ENCODE results near the gene CLEC16A.

The CLEC16A gene

DNA sequence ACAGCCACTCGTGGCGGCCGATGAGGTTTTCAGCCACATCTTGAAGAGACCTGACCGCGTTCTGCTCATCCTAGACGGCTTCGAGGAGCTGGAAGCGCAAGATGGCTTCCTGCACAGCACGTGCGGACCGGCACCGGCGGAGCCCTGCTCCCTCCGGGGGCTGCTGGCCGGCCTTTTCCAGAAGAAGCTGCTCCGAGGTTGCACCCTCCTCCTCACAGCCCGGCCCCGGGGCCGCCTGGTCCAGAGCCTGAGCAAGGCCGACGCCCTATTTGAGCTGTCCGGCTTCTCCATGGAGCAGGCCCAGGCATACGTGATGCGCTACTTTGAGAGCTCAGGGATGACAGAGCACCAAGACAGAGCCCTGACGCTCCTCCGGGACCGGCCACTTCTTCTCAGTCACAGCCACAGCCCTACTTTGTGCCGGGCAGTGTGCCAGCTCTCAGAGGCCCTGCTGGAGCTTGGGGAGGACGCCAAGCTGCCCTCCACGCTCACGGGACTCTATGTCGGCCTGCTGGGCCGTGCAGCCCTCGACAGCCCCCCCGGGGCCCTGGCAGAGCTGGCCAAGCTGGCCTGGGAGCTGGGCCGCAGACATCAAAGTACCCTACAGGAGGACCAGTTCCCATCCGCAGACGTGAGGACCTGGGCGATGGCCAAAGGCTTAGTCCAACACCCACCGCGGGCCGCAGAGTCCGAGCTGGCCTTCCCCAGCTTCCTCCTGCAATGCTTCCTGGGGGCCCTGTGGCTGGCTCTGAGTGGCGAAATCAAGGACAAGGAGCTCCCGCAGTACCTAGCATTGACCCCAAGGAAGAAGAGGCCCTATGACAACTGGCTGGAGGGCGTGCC is 37.2 kb upstream of the CLEC16A start:
- no peaks in the 10 kb centered on the region for H3K4me1 ChIP-seq (ENCODE audit: low read depth, poor library complexity, severe bottlenecking)
- no peak overlapping the region for H3K27ac ChIP-seq
- H3K79me2 ChIP-seq (ENCODE audit: insufficient read depth, low read depth): no peaks in the 10 kb centered on the region
- no peaks in the 10 kb centered on the region for H3K27me3 ChIP-seq (ENCODE audit: insufficient read depth, low read depth)
- no peak overlapping the region for H3K9ac ChIP-seq
- peaks cover 7% of the 10 kb centered on the region; the same call in 1 of the 2 replicates for H3K36me3 ChIP-seq (ENCODE audit: insufficient read depth)
- no peak overlapping the region for H3K4me3 ChIP-seq (IDR thresholded peaks at IDR 0.05; ENCODE audit: insufficient read depth, low read depth, low read length)
- H2AFZ ChIP-seq (ENCODE audit: low read depth): no peak overlapping the region
- H4K20me1 ChIP-seq (ENCODE audit: insufficient read depth): no peaks in the 10 kb centered on the region
- TF ChIP-seq, protein P1, sequence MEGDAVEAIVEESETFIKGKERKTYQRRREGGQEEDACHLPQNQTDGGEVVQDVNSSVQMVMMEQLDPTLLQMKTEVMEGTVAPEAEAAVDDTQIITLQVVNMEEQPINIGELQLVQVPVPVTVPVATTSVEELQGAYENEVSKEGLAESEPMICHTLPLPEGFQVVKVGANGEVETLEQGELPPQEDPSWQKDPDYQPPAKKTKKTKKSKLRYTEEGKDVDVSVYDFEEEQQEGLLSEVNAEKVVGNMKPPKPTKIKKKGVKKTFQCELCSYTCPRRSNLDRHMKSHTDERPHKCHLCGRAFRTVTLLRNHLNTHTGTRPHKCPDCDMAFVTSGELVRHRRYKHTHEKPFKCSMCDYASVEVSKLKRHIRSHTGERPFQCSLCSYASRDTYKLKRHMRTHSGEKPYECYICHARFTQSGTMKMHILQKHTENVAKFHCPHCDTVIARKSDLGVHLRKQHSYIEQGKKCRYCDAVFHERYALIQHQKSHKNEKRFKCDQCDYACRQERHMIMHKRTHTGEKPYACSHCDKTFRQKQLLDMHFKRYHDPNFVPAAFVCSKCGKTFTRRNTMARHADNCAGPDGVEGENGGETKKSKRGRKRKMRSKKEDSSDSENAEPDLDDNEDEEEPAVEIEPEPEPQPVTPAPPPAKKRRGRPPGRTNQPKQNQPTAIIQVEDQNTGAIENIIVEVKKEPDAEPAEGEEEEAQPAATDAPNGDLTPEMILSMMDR (conservative IDR thresholded peaks at IDR 0.05; ENCODE audit: low read depth, low read length): no peak
- no peak overlapping the region for H3K4me2 ChIP-seq

DNA sequence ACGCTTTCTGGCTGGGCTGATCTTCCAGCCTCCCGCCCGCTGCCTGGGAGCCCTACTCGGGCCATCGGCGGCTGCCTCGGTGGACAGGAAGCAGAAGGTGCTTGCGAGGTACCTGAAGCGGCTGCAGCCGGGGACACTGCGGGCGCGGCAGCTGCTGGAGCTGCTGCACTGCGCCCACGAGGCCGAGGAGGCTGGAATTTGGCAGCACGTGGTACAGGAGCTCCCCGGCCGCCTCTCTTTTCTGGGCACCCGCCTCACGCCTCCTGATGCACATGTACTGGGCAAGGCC is 36.7 kb upstream of the CLEC16A start:
- H3K27me3 ChIP-seq (ENCODE audit: insufficient read depth, low read depth): no peaks in the 10 kb centered on the region
- H3K9ac ChIP-seq: no peak overlapping the region
- no peak overlapping the region for H3K4me2 ChIP-seq
- peaks cover 7% of the 10 kb centered on the region; the same call in 1 of the 2 replicates for H3K36me3 ChIP-seq (ENCODE audit: insufficient read depth)
- H4K20me1 ChIP-seq (ENCODE audit: insufficient read depth): no peaks in the 10 kb centered on the region
- TF ChIP-seq, protein P1 (conservative IDR thresholded peaks at IDR 0.05; ENCODE audit: low read depth, low read length): no peak
- H3K27ac ChIP-seq: no peak overlapping the region
- no peak overlapping the region for H2AFZ ChIP-seq (ENCODE audit: low read depth)
- H3K79me2 ChIP-seq (ENCODE audit: insufficient read depth, low read depth): no peaks in the 10 kb centered on the region
- no peak overlapping the region for H3K4me3 ChIP-seq (IDR thresholded peaks at IDR 0.05; ENCODE audit: insufficient read depth, low read depth, low read length)
- no peaks in the 10 kb centered on the region for H3K4me1 ChIP-seq (ENCODE audit: low read depth, poor library complexity, severe bottlenecking)

DNA sequence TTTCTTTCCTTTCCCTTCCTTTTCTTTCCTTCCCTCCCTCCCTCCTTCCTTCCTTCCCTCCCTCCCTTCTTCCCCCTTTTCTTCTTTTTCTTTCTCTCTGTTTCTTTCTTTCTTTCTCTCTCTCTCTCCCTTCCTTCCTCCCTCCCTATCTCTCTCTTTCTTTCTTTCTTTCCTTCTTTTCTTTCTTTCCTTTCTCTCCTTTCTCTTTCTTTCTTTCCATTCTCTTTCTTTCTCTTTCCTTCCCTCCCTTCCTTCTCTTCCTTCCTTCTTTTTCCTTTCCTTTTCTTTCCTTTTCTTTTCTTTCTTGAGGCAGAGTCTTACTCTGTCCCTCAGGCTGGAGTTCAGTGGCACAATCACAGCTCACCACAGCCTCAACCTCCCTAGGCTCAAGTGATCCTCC is 33.1 kb upstream of the CLEC16A start:
- TF ChIP-seq, protein P1 (conservative IDR thresholded peaks at IDR 0.05; ENCODE audit: low read depth, low read length): no peak
- Histone ChIP-seq H3K27ac (no peak overlapping the region), H3K27me3 (ENCODE audit: insufficient read depth, low read depth) (no peaks in the 10 kb centered on the region), H3K4me2 (no peak overlapping the region), H4K20me1 (ENCODE audit: insufficient read depth) (no peaks in the 10 kb centered on the region), H3K4me3 (IDR thresholded peaks at IDR 0.05; ENCODE audit: insufficient read depth, low read depth, low read length) (no peak overlapping the region), H2AFZ (ENCODE audit: low read depth) (no peak overlapping the region), H3K9ac (no peak overlapping the region), H3K79me2 (ENCODE audit: insufficient read depth, low read depth) (no peaks in the 10 kb centered on the region), H3K4me1 (ENCODE audit: low read depth, poor library complexity, severe bottlenecking) (peaks cover 12% of the 10 kb centered on the region), H3K36me3 (ENCODE audit: insufficient read depth) (no peaks in the 10 kb centered on the region)

GRCh38 chr16:10916534-10916933 is 27.8 kb upstream of the CLEC16A start:
- Histone ChIP-seq H3K4me3 (IDR thresholded peaks at IDR 0.05; ENCODE audit: insufficient read depth, low read depth, low read length) (no peak overlapping the region), H3K4me1 (ENCODE audit: low read depth, poor library complexity, severe bottlenecking) (peaks cover 26% of the 10 kb centered on the region), H3K4me2 (no peak overlapping the region), H3K79me2 (ENCODE audit: insufficient read depth, low read depth) (no peaks in the 10 kb centered on the region), H4K20me1 (ENCODE audit: insufficient read depth) (no peaks in the 10 kb centered on the region), H2AFZ (ENCODE audit: low read depth) (no peak overlapping the region), H3K27ac (no peak overlapping the region), H3K27me3 (ENCODE audit: insufficient read depth, low read depth) (no peaks in the 10 kb centered on the region), H3K36me3 (ENCODE audit: insufficient read depth) (no peaks in the 10 kb centered on the region), H3K9ac (no peak overlapping the region)
- TF ChIP-seq, protein P1 (conservative IDR thresholded peaks at IDR 0.05; ENCODE audit: low read depth, low read length): no peak
